Adrenal gland (tissue), 12 donors: ENCODE results near the gene ZNF568. TPM values are rescaled to one million over a fixed set of nuclear protein-coding genes. Genes with fewer than 3 reads are reported as not detected.
A peak's percentile ranks its signal among the peaks of the same experiment; 100 is the strongest.

Experiments used
- DNase-seq, 7 donors: peaks; one replicate each; pipeline ENCODE4 v3.0.0-alpha.2; 2019 to 2020
- H3K27ac ChIP-seq, 5 donors: fragments of 200-600 bp; sonication (generic) in 4 of 5; 1 replicate in 3 of 5; 2 replicates in 2 of 5; pipeline versions ENCODE4 v1.5.1 to v1.8.0; 2016 to 2020; ENCODE audit warnings: mild to moderate bottlenecking in 1 of 5
- H3K27me3 ChIP-seq: fragments of 200-600 bp; 2 replicates; pipeline ENCODE4 v1.8.0; 2021
- H3K36me3 ChIP-seq, 2 donors: fragments of 200-600 bp; replicated peaks in 1 of 2; 1 replicate in 1 of 2; 2 replicates in 1 of 2; pipeline versions ENCODE4 v1.5.1 to v1.8.0; 2018 to 2022
- H3K4me1 ChIP-seq, 2 donors: fragments of 200-600 bp; replicated peaks in 1 of 2; 1 replicate in 1 of 2; 2 replicates in 1 of 2; pipeline versions ENCODE4 v1.5.1 to v1.8.0; 2018 to 2021
- H3K4me3 ChIP-seq, 4 donors: fragments of 200-600 bp; sonication (generic) in 3 of 4; one replicate each; pipeline ENCODE4 v1.5.1; 2016 to 2018
- H3K9me3 ChIP-seq, 3 donors: fragments of 200-600 bp; sonication (generic) in 1 of 3; replicated peaks in 1 of 3; 1 replicate in 2 of 3; 2 replicates in 1 of 3; pipeline versions ENCODE4 v1.5.1 to v1.8.0; 2016 to 2021
- CTCF ChIP-seq, 6 experiments: fragments of 450-650 bp in 4 of 6; fragments of 200-600 bp in 2 of 6; sonication (generic) in 1 of 6; IDR thresholded peaks; 1 replicate in 5 of 6; 2 replicates in 1 of 6; pipeline versions ENCODE4 v1.5.1 to v1.8.0; 2016 to 2021; ENCODE audit warnings: antibody characterized with exemption in 6 of 6, mild to moderate bottlenecking in 2 of 6, moderate library complexity in 1 of 6
- POLR2A ChIP-seq, 2 donors: fragments of 450-650 bp; IDR thresholded peaks; one replicate each; pipeline ENCODE4 v1.6.1; 2017; ENCODE audit warnings: antibody characterized with exemption in 2 of 2, mild to moderate bottlenecking in 2 of 2, moderate library complexity in 1 of 2
- WGBS, 4 donors: extraction: QIAGEN DNeasy Blood & Tissue Kit in 2 of 4; methylation state at CpG; one replicate each; pipeline versions ENCODE4 v1.1.5 to v1.1.7; 2013 to 2017; 5-methylcytosine and 5-hydroxymethylcytosine counted together
- intact Hi-C, 2 donors: fragments of 100-400 bp; cut with DNase I; formaldehyde crosslinking; loops; one replicate each; pipeline versions ENCODE4 v1.14.1 to v1.15.0; 2022 to 2023
- polyA plus RNA-seq, 3 donors: library from polyadenylated mRNA; stranded (reverse); fragments of 200-250 nt in 2 of 3; fragments of 350-450 nt in 1 of 3; fragmentation: Illumina TruSeq in 1 of 3; extraction: RNeasy Lipid Tissue Mini Kit (QIAGEN cat#74804) in 1 of 3; gene quantifications; one replicate each; pipeline ENCODE4 v1.2.3, GENCODE V29; 2013 to 2014
- total RNA-seq, 9 donors: library from RNA; depleted of rRNA in 4 of 9; stranded (reverse); fragments of >200 nt in 4 of 9; fragments of 120-200 nt in 1 of 9; fragmentation: NEBNext Ultra II Directional in 1 of 9; extraction: Animal tissue kit (Norgen Biotek cat#: 25700) in 1 of 9; gene quantifications; one replicate each; pipeline versions ENCODE4 v1.1.0 to v1.2.4, GENCODE V29; 2013 to 2023
- donor health status: healthy with polysubstance abuse.
- donor health status: Bipolar disorder and iron deficiency.
- donor health status: DM: yes; HTN: yes; CAD: no.
- donor health status: DM: no; HTN: no; CAD: no.
- donor health status: DM: no; HTN: no; CAD: no.
- donor health status: DM: yes; HTN: yes; CAD: no.

ZNF568 gene
- total and polyA plus RNA-seq, 12 donors: 4.5 to 23.8 (median 15.3) TPM

GRCh38 chr19:36931684-36932083, 15.6 kb downstream of the ZNF568 start:
- H3K36me3 ChIP-seq: peaks cover 0 to 8% of the 10 kb centered on the region in 2 donors
- H3K27ac ChIP-seq: no peak overlapping the region
- TF ChIP-seq POLR2A (IDR thresholded peaks at IDR 0.05) (no peak), CTCF (IDR thresholded peaks at IDR 0.05) (no peak)
- no peak overlapping the region for H3K4me3 ChIP-seq
- 96 to 99% (median 98%) methylated on average over 2 of the region's 2 CpGs for WGBS, 4 donors
- intact Hi-C loops: no loop called here
- DNase-seq: no peak
- no peaks in the 10 kb centered on the region for H3K4me1 ChIP-seq
- peaks cover 3 to 10% (median 5%) of the 10 kb centered on the region in 3 donors for H3K9me3 ChIP-seq
- no peaks in the 10 kb centered on the region for H3K27me3 ChIP-seq

GRCh38 chr19:36939153-36939552, 23.0 kb downstream of the ZNF568 start:
- TF ChIP-seq CTCF (IDR thresholded peaks at IDR 0.05) (no peak), POLR2A (IDR thresholded peaks at IDR 0.05) (no peak)
- H3K9me3 ChIP-seq: no peaks in the 10 kb centered on the region
- H3K27ac ChIP-seq: no peak overlapping the region
- peaks cover 0 to 28% of the 10 kb centered on the region in 2 donors for H3K36me3 ChIP-seq
- no peaks in the 10 kb centered on the region for H3K4me1 ChIP-seq
- H3K27me3 ChIP-seq: no peaks in the 10 kb centered on the region
- no peak overlapping the region for H3K4me3 ChIP-seq
- DNase-seq: no peak
- intact Hi-C loops: no loop called here

- Histone ChIP-seq H3K4me1 (no peaks in the 10 kb centered on the region), H3K36me3 (peaks cover 0 to 9% of the 10 kb centered on the region in 2 donors), H3K27ac (no peak overlapping the region), H3K9me3 (peaks cover 6 to 72% (median 29%) of the 10 kb centered on the region in 3 donors), H3K4me3 (peak overlapping the region in 1 of 4 donors; percentile 20), H3K27me3 (no peaks in the 10 kb centered on the region)
- no peak for TF ChIP-seq POLR2A (IDR thresholded peaks at IDR 0.05)
- TF ChIP-seq CTCF (IDR thresholded peaks at IDR 0.05): no peak
- no peak for DNase-seq
- intact Hi-C loops: no loop called here
- 93 to 99% (median 97%) methylated on average over 5 of the region's 5 CpGs for WGBS, 4 donors
Observed at GRCh38 chr19:36950335-36951119, 34.4 kb downstream of the ZNF568 start.

- no peaks in the 10 kb centered on the region for H3K36me3 ChIP-seq
- intact Hi-C loops: no loop called here
- peaks cover 0 to 23% (median 0%) of the 10 kb centered on the region in 3 donors for H3K9me3 ChIP-seq
- no peak overlapping the region for H3K4me3 ChIP-seq
- H3K27me3 ChIP-seq: no peaks in the 10 kb centered on the region
- H3K4me1 ChIP-seq: no peaks in the 10 kb centered on the region
- no peak for DNase-seq
- no peak overlapping the region for H3K27ac ChIP-seq
- no peak for TF ChIP-seq CTCF (IDR thresholded peaks at IDR 0.05)
- TF ChIP-seq POLR2A (IDR thresholded peaks at IDR 0.05): no peak
- WGBS, 4 donors: 82 to 89% (median 87%) methylated on average over 6 of the region's 6 CpGs
Observed at GRCh38 chr19:36962346-36962745, 46.2 kb downstream of the ZNF568 start.
